ENCODE results near the gene ITSN1.
A peak's percentile ranks its signal among the peaks of the same experiment; 100 is the strongest.

The ITSN1 gene

DNA sequence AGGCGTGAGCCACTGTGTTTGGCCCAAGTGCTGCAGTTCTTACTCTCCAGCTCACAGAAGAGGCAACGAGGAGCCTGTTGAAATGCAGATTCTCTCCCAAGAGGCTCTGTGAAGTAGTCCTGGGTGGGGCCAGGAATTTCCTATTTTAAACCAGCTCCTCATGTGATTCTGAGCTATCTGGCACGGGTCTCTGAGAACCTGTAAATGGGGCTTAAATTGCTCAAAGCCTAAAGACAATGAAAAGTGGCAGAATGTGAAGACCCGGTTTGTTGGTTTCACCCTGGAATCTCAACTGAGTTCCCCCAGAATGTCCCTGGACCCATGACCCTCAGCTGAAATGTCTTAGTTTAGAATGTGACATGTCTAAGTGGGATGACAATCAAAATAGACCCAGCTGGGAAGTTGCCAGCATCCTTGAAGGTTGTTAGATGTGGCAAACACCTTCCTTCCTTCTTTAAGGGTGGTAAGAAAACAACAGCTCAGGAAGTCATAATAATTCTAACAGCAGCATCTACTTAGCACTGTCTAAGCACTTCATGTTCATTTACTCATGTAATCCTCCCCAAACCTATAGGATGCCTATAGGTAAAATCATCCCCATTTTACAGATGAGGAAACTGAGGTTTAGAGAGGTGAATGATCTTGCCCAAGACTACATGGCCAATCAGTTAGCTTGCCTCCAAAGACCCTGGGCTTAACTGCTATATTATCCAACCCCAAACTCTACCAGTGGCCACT lies 294.2 kb downstream of the ITSN1 start:
- Histone ChIP-seq H3K4me3 (no peak overlapping the region), H3K27ac (peak overlapping the region in 14 of 21 experiments; percentile 1 to 96 (median 58))

- peak overlapping the region in 12 of 21 experiments; percentile 1 to 96 (median 64) for H3K27ac ChIP-seq
- no peak overlapping the region for H3K4me3 ChIP-seq
Observed at GRCh38 chr21:33937146-33937545, 294.8 kb downstream of the ITSN1 start.

GRCh38 chr21:33937931-33938339 lies 295.6 kb downstream of the ITSN1 start:
- Histone ChIP-seq H3K4me3 (no peak overlapping the region), H3K27ac (peak overlapping the region in 9 of 21 experiments; percentile 16 to 96 (median 71))

DNA sequence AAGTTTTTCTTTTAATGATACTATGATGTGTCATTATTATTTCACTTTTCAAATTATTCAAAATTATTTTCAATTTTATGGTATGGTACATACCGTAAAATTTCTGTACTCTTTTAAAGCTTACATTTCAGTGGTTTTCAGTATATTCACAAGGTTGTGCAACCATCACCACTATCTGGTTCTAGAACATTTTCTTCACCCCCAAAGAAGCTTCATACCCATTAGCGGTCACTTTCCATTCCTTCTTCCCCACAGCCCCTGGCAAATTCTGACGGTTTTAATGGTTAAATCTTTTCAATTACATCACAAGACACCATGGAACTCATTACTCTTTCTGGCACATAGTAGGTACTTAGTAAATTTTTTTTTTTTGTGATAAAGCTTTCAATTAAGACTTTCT lies 296.1 kb downstream of the ITSN1 start:
- no peak overlapping the region for H3K4me3 ChIP-seq
- peak overlapping the region in 3 of 21 experiments; percentile 21 to 96 (median 83) for H3K27ac ChIP-seq

DNA sequence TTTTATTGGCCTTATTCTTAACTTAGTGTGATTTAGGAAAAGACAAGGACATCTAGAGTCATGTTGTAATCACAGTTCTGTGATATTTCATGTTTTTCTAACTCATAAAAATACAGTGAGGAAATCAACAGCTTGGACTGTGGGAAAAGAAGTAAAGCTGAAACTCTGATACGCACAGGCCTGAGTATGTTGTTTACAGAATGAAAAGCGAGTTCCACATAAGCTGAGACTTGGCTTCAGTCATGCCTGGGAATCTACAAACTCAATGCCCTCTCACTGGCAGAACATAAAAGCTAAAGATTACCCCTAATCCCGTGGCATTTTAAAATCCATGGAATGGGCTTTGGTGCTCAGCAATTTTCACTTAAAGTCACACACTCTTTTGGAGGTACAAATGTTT lies 296.9 kb downstream of the ITSN1 start:
- Histone ChIP-seq H3K27ac (peak overlapping the region in 2 of 21 experiments; percentile 13 to 96), H3K4me3 (no peak overlapping the region)

- Histone ChIP-seq H3K4me3 (no peak overlapping the region), H3K27ac (no peak overlapping the region)
Observed at GRCh38 chr21:33940164-33940880, 298.0 kb downstream of the ITSN1 start.

DNA sequence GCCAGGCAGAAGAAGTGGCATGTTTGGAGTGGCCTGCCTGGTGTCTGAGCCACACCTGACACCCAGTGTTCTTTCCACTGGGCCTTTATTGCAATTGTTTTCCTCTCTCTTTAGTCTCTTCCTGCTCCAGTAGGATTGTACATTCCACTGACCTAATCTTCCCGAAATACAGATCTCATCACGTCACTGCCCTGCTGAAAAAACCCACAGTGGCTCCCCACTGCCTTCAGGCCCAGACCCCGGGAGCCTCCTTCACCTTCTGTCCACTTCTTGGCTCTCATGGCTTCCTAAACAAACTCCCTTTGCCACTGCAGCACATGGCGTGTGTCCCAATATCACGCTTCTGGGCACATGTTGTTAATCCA lies 298.6 kb downstream of the ITSN1 start:
- H3K27ac ChIP-seq: no peak overlapping the region

GRCh38 chr21:33942426-33942825 lies 300.1 kb downstream of the ITSN1 start:
- peak overlapping the region in 1 of 21 experiments; percentile 51 for H3K27ac ChIP-seq
- no peak overlapping the region for H3K4me3 ChIP-seq

More for the DNA sequence above, 298.6 kb downstream of the ITSN1 start:
- no peak overlapping the region for H3K4me3 ChIP-seq

- Histone ChIP-seq H3K4me3 (no peak overlapping the region), H3K27ac (peak overlapping the region in 1 of 21 experiments; percentile 51)
Observed at GRCh38 chr21:33943293-33943692, 301.0 kb downstream of the ITSN1 start.

DNA sequence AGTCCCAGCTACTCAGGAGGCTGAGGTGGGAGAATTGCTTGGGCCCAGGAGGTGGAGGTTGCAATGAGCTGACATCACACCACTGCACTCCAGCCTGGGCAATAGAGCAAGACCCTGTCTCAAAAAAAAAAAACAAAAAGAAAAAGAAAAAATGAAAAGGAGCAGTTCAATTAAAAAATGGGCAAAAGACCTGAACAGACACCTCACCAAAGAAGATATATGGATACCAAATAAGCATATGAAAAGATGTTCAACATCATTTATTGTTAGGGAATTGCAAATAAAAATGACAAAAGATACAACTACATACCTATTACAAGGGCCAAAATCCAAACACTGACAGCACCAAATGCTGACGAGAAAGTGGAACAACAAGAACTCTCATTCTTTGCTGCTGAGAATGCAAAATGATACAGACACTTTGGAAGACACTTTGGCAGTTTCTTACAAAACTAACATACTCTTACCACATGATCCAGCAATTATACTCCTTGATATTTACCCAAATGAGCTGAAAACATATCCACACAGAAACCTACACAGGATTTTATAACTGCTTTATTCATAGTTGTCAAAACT lies 302.0 kb downstream of the ITSN1 start:
- Histone ChIP-seq H3K27ac (no peak overlapping the region), H3K4me3 (no peak overlapping the region)

DNA sequence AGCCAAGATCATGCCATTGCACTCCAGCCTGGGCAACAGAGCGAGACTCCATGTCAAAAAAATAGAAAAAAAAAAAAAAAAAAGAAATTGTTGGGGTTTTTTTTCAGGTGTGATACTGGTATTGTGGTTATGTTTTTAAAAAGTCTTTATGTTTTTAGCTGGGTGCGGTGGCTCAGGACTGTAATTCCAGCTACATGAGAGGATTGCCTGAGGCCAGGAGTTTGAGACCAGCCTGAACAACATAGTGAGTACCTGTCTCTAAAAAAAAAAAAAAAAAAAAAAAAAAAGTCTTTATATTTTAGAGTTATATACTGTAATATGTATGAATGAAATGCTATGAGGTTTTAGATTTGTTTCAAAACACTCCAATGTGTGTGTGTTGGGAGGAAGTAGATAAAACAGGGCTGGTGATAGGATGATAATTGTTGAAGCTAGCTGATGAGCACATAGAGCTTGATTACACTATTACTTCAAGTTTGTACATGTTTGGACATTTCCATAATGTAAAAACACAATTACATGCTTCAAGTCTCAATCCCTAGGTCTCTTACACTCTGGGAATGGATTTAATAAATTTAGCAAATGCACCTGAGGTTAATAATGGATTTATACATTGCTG lies 303.5 kb downstream of the ITSN1 start:
- H3K27ac ChIP-seq: peak overlapping the region in 4 of 21 experiments; percentile 23 to 95 (median 90)

GRCh38 chr21:33947451-33948095 lies 305.3 kb downstream of the ITSN1 start:
- Histone ChIP-seq H3K4me3 (peak overlapping the region in 4 of 7 experiments; percentile 7 to 15 (median 11)), H3K27ac (peak overlapping the region; percentile 20 to 96 (median 82))

More for the DNA sequence above, 303.5 kb downstream of the ITSN1 start:
- no peak overlapping the region for H3K4me3 ChIP-seq

DNA sequence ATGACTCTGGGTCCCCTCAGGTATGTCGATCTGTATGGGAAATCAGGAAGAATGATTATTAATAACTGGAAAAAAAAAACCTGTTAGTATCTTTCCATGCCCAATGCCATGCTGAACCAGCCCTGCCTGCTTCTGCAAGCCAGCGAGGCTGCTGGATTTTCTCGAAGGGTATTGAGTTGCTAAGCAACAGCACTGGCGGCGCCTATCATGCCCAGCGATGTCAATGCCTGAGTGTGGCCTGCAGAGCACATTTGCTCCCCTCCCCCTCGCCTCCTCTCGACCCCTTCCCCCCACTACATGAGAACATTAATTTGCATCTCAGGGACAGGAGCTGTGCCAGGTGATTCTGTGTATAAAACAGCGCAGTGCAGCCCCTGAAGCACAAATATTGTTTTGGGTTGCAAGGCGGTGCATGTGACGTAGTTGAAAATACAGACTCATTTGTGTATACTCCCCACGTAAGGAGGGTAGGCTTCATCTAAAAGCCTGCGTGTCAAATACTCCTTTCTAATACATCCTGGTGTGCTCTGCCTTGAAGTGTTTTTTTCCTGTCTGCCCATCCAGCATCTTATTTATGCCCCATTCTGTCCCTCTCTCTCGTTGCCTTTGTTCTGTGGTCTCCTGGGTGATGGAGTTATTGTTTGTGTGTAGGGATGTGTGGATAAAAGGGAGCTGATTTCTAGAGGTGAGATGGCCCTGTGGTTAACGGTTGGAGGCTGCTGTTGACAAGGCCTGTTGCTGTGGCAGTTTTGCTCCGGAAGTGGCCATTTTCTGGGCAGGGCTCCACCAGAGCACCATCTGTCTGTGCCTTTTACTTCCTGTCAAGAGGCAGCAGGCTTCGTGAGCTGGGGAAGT lies 306.0 kb downstream of the ITSN1 start:
- Histone ChIP-seq H3K27ac (peak overlapping the region; percentile 20 to 96 (median 82)), H3K4me3 (peak overlapping the region in 3 of 7 experiments; percentile 7 to 15 (median 12))

- H3K27ac ChIP-seq: peak overlapping the region in 20 of 21 experiments; percentile 48 to 96 (median 82)
- H3K4me3 ChIP-seq: no peak overlapping the region
Observed at GRCh38 chr21:33948951-33949444, 306.7 kb downstream of the ITSN1 start.

Measured in skin epidermis (tissue), 12 donors.